Keratinocyte (primary cell): ENCODE measurements around the gene PCID2. TPM values are rescaled to one million over a fixed set of nuclear protein-coding genes. Genes with fewer than 3 reads are reported as not detected.

Experiments used
- DNase-seq: peaks from one replicate; pipeline ENCODE4 v3.0.0-alpha.2; 2011; ENCODE audit warnings: low read depth, missing footprints, low spot score
- FAIRE-seq: peaks from 2 replicates; lab custom pipeline; 2011; peaks lifted over from hg19 to GRCh38; lab: Jason Lieb, UNC
- H2AFZ ChIP-seq: 2 replicates; pipeline ENCODE4 v1.6.0; 2012; ENCODE audit warnings: low read length, control low read depth, inconsistent platforms; ENCODE audit not compliant: control insufficient read depth
- H3K27ac ChIP-seq: 2 replicates; pipeline ENCODE4 v1.5.1; 2011; ENCODE audit warnings: low read length; ENCODE audit not compliant: control insufficient read depth, insufficient read depth
- H3K27me3 ChIP-seq: 3 replicates; pipeline ENCODE4 v1.6.0; 2011; ENCODE audit warnings: low read length; ENCODE audit not compliant: control insufficient read depth, insufficient read depth; ENCODE audit errors: extremely low read depth
- H3K36me3 ChIP-seq, 2 experiments: 2 replicates in 1 of 2; 3 replicates in 1 of 2; pipeline ENCODE4 v1.5.1; 2011; ENCODE audit warnings: low read length in 2 of 2, mild to moderate bottlenecking in 1 of 2; ENCODE audit not compliant: control insufficient read depth in 2 of 2, insufficient read depth in 2 of 2; ENCODE audit errors: extremely low read depth in 1 of 2
- H3K4me1 ChIP-seq: 3 replicates; pipeline ENCODE4 v1.5.1; 2011; ENCODE audit warnings: low read length; ENCODE audit not compliant: control insufficient read depth, insufficient read depth; ENCODE audit errors: extremely low read depth
- H3K4me2 ChIP-seq: 3 replicates; pipeline ENCODE4 v1.6.0; 2011; ENCODE audit warnings: low read depth, low read length; ENCODE audit not compliant: control insufficient read depth, insufficient read depth; ENCODE audit errors: extremely low read depth
- H3K4me3 ChIP-seq, 3 experiments: fragments of 200-600 bp in 1 of 3; sonication (generic) in 1 of 3; 2 replicates in 2 of 3; 3 replicates in 1 of 3; pipeline ENCODE4 v1.5.1; 2011 to 2016; ENCODE audit warnings: low read length in 3 of 3, mild to moderate bottlenecking in 3 of 3, control low read depth in 2 of 3, inconsistent platforms in 1 of 3, low read depth in 1 of 3, mixed read lengths in 1 of 3, mixed run types in 1 of 3, moderate library complexity in 1 of 3; ENCODE audit not compliant: control insufficient read depth in 2 of 3, insufficient read depth in 2 of 3; ENCODE audit errors: extremely low read depth in 1 of 3
- H3K79me2 ChIP-seq: 2 replicates; pipeline ENCODE4 v1.6.0; 2012; ENCODE audit warnings: low read length; ENCODE audit not compliant: control insufficient read depth, insufficient read depth
- H3K9ac ChIP-seq: 3 replicates; pipeline ENCODE4 v1.6.0; 2011; ENCODE audit warnings: low read length; ENCODE audit not compliant: control insufficient read depth, insufficient read depth; ENCODE audit errors: extremely low read depth
- H3K9me1 ChIP-seq: 3 replicates; pipeline ENCODE4 v1.6.0; 2011; ENCODE audit warnings: low read length; ENCODE audit not compliant: control insufficient read depth, insufficient read depth; ENCODE audit errors: extremely low read depth
- H3K9me3 ChIP-seq: 2 replicates; pipeline ENCODE4 v1.5.1; 2012; ENCODE audit warnings: low read depth, low read length; ENCODE audit not compliant: control insufficient read depth
- H4K20me1 ChIP-seq: 3 replicates; pipeline ENCODE4 v1.6.0; 2011; ENCODE audit warnings: low read length; ENCODE audit not compliant: control insufficient read depth, insufficient read depth; ENCODE audit errors: extremely low read depth
- EZH2 ChIP-seq: IDR thresholded peaks from one replicate; pipeline ENCODE4 v1.6.1; 2012; ENCODE audit warnings: inconsistent platforms, mild to moderate bottlenecking, low read length, moderate library complexity
- dilution Hi-C: fragments of 300-500 bp; cut with MboI; formaldehyde crosslinking; loops from one replicate; pipeline ENCODE4 v1.7.0; 2020; ENCODE audit warnings: low sequenced_read_pairs; ENCODE audit not compliant: extremely low pct_ligation_motif_present
- polyA plus RNA-seq, 5 experiments: library from polyadenylated mRNA; depleted of rRNA in 3 of 5; stranded (reverse) in 3 of 5; stranded (forward) in 1 of 5; unstranded in 1 of 5; fragments of >200 nt; gene quantifications; 1 replicate in 1 of 5; 2 replicates in 3 of 5; 3 replicates in 1 of 5; pipeline versions ENCODE4 v1.2.1 to v1.2.3, GENCODE V29; 2011 to 2012; ENCODE audit warnings: missing spikeins in 2 of 5, low read depth in 1 of 5, low replicate concordance in 1 of 5
- TF ChIP-seq, protein P1 (sequence below), 3 experiments: IDR thresholded peaks in 1 of 3; conservative IDR thresholded peaks in 1 of 3; optimal IDR thresholded peaks in 1 of 3; 2 replicates in 2 of 3; 3 replicates in 1 of 3; pipeline versions ENCODE3 to v1.5.1; 2011; ENCODE audit warnings: low read length in 3 of 3, mild to moderate bottlenecking in 3 of 3, moderate library complexity in 2 of 3, control low read depth in 1 of 3, inconsistent platforms in 1 of 3; ENCODE audit not compliant: insufficient read depth in 2 of 3; ENCODE audit errors: extremely low read depth in 1 of 3

The PCID2 gene
- polyA plus RNA-seq, 1 donor (not counting 4 experiments of a cell fraction or from before 2014, with no cell fraction given) = 76.5 TPM

DNA sequence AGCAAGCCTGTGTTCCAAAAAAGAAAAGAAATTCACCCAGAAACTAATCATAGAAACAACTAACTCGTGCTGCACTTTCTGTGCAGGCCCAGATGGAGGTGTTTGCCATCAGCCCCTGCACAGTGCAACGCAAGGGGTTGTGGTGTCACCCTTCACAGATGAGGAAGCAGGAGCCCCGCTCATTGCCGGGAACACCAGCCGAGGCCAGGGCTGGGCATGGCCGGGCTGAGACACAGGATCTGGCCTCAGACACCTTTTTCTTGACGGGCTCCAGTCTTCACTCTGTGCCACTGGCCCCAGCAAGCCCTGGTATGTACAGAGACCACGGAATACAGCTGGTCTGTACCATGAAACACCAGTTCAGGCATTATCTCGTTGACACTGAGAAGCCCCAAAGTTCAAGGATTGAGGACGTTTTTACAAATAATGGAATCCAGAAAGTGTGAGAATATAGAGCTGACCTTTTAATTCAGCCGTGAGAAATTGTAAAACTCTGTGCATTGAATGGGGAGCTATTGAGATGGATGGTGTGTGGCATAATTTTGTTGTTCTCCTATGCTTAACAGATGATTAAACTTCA lies 44.1 kb upstream of the PCID2 start:
- no peak overlapping the region for H2AFZ ChIP-seq
- H3K27ac ChIP-seq = no peak overlapping the region
- no peak overlapping the region for H3K4me3 ChIP-seq
- H3K9me1 ChIP-seq = no peaks in the 10 kb centered on the region
- TF ChIP-seq, protein P1, sequence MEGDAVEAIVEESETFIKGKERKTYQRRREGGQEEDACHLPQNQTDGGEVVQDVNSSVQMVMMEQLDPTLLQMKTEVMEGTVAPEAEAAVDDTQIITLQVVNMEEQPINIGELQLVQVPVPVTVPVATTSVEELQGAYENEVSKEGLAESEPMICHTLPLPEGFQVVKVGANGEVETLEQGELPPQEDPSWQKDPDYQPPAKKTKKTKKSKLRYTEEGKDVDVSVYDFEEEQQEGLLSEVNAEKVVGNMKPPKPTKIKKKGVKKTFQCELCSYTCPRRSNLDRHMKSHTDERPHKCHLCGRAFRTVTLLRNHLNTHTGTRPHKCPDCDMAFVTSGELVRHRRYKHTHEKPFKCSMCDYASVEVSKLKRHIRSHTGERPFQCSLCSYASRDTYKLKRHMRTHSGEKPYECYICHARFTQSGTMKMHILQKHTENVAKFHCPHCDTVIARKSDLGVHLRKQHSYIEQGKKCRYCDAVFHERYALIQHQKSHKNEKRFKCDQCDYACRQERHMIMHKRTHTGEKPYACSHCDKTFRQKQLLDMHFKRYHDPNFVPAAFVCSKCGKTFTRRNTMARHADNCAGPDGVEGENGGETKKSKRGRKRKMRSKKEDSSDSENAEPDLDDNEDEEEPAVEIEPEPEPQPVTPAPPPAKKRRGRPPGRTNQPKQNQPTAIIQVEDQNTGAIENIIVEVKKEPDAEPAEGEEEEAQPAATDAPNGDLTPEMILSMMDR (optimal IDR thresholded peaks at IDR 0.05 in 1 of 3, IDR thresholded peaks at IDR 0.05 in 1 of 3, conservative IDR thresholded peaks at IDR 0.05 in 1 of 3; ENCODE audit: extremely low read depth in 1 of 3, insufficient read depth in 2 of 3, low read length in 3 of 3) = no peak
- no peak for TF ChIP-seq EZH2
- H3K9ac ChIP-seq = no peak overlapping the region
- no peaks in the 10 kb centered on the region for H4K20me1 ChIP-seq
- H3K79me2 ChIP-seq = no peaks in the 10 kb centered on the region
- DNase-seq (no peak), FAIRE-seq (no peak)
- dilution Hi-C loops = no loop called here
- peaks cover 42 to 55% of the 10 kb centered on the region in 2 experiments for H3K36me3 ChIP-seq
- no peaks in the 10 kb centered on the region for H3K27me3 ChIP-seq
- no peaks in the 10 kb centered on the region for H3K4me1 ChIP-seq
- H3K9me3 ChIP-seq = no peaks in the 10 kb centered on the region
- H3K4me2 ChIP-seq = no peak overlapping the region

DNA sequence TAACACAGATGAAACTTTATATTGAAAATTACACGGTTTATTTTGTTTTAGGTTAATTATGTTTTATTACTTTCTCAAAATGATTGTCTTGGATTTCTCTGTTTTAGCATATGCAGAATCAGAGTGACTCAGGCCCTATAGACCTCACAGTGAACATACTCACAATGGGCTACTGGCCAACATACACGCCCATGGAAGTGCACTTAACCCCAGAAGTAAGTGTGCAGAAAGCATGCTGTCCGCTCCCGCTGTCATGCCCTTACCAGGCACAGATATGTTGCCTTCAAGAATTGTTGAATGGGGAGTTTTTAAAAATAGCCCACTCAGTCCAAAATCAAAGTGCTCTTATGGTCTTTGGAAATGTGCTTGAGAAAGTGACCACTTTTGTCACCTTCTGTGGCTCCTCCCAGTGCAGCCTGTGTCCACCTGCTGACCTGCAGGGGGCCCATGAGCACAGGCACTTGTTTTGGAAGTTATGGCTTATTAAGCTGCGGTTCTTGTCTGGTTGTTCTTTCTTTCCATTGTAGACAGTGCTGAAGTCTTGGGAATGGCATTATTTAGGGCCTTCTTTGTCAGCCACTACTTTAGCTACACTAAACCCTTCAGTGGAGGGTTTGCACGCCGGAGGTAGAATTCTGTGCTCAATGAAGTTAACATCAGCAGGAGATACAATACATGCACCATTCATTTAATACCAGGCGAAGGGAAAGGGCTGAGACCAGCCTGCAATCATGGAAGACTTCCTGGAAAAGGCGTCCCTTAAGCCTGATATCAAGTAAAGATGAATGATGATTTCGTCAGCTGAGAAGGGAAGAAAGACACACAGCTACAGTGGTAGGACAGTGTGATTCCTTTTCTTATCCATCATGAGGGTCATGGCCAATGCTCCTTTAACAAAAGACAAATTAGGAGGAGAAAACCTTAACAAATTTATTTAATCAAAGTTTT lies 37.7 kb upstream of the PCID2 start:
- H3K36me3 ChIP-seq = peaks cover 43 to 62% of the 10 kb centered on the region in 2 experiments
- DNase-seq = no peak

More for the DNA sequence above, 37.7 kb upstream of the PCID2 start:
- dilution Hi-C loops = no loop called here
- H3K9me1 ChIP-seq = no peaks in the 10 kb centered on the region
- H3K4me1 ChIP-seq = no peaks in the 10 kb centered on the region
- no peak overlapping the region for H3K27ac ChIP-seq
- H2AFZ ChIP-seq = no peak overlapping the region
- H3K4me2 ChIP-seq = no peak overlapping the region
- H3K9ac ChIP-seq = no peak overlapping the region
- TF ChIP-seq, protein P1 (optimal IDR thresholded peaks at IDR 0.05 in 1 of 3, IDR thresholded peaks at IDR 0.05 in 1 of 3, conservative IDR thresholded peaks at IDR 0.05 in 1 of 3; ENCODE audit: extremely low read depth in 1 of 3, insufficient read depth in 2 of 3, low read length in 3 of 3) = peak; percentile 30 to 38 (median 38)
- TF ChIP-seq EZH2 = no peak
- no peaks in the 10 kb centered on the region for H3K79me2 ChIP-seq
- H3K27me3 ChIP-seq = no peaks in the 10 kb centered on the region
- H4K20me1 ChIP-seq = no peaks in the 10 kb centered on the region
- no peak for FAIRE-seq
- H3K4me3 ChIP-seq = no peak overlapping the region
- H3K9me3 ChIP-seq = no peaks in the 10 kb centered on the region
